SK-N-SH treated with all-trans-retinoic acid at 6 μM for 48 hours (cell line): Measurements from ENCODE around the gene DHDH.
A peak's percentile ranks its signal among the peaks of the same experiment; 100 is the strongest.
"Not testable (repeated sequence)": the region's sequence is repeated elsewhere in the genome, so short reads cannot be mapped to it uniquely, and the experiment has no call there.

ENCODE experiments used
- ATAC-seq: fragments of 200-7000 bp; cut with Tn5 transposase; 3 replicates; pipeline ENCODE4 v1.9.1; 2020; ENCODE audit warnings: mild to moderate bottlenecking, moderate library complexity
- ARNTL ChIP-seq: fragments of 450-650 bp; formaldehyde crosslinking; IDR thresholded peaks from 2 replicates; pipeline ENCODE4 v1.5.0; 2020; ENCODE audit warnings: low read depth, mild to moderate bottlenecking, moderate library complexity, borderline replicate concordance
- CREB5 ChIP-seq: fragments of 250-450 bp; sonication (Bioruptor Pico); IDR thresholded peaks from 2 replicates; pipeline ENCODE4 v1.5.1; 2020; ENCODE audit warnings: low read depth, mild to moderate bottlenecking, moderate library complexity
- CSDC2 ChIP-seq: fragments of 250-450 bp; sonication (Bioruptor Pico); IDR thresholded peaks from 2 replicates; pipeline ENCODE4 v1.5.0; 2020; ENCODE audit warnings: mild to moderate bottlenecking, moderate library complexity
- ESRRG ChIP-seq: fragments of 250-450 bp; sonication (Bioruptor Pico); IDR thresholded peaks from 2 replicates; pipeline ENCODE4 v1.6.1; 2021; ENCODE audit warnings: mild to moderate bottlenecking
- GLIS3 ChIP-seq: fragments of 250-450 bp; sonication (Bioruptor Pico); IDR thresholded peaks from 2 replicates; pipeline ENCODE4 v1.5.0; 2020; ENCODE audit warnings: mild to moderate bottlenecking, moderate library complexity
- ISL1 ChIP-seq: fragments of 250-450 bp; sonication (Bioruptor Pico); IDR thresholded peaks from 2 replicates; pipeline ENCODE4 v2.1.2; 2022; ENCODE audit warnings: mild to moderate bottlenecking, moderate library complexity
- OSR1 ChIP-seq: fragments of 250-450 bp; sonication (Bioruptor Pico); IDR thresholded peaks from 2 replicates; pipeline ENCODE4 v1.8.0; 2022; ENCODE audit warnings: moderate library complexity, mild to moderate bottlenecking, inconsistent platforms
- PATZ1 ChIP-seq: fragments of 250-450 bp; sonication (Bioruptor Pico); IDR thresholded peaks from 2 replicates; pipeline ENCODE4 v1.8.0; 2020; ENCODE audit warnings: mild to moderate bottlenecking, moderate library complexity, borderline replicate concordance
- POU6F1 ChIP-seq: fragments of 250-450 bp; sonication (Bioruptor Pico); IDR thresholded peaks from 2 replicates; pipeline ENCODE4 v1.8.0; 2021; ENCODE audit warnings: low read depth, mild to moderate bottlenecking, moderate library complexity, borderline replicate concordance
- PPARA ChIP-seq: fragments of 250-450 bp; sonication (Bioruptor Pico); IDR thresholded peaks from 2 replicates; pipeline ENCODE4 v1.5.0; 2020; ENCODE audit warnings: mild to moderate bottlenecking, borderline replicate concordance
- RARB ChIP-seq: fragments of 250-450 bp; sonication (Bioruptor Pico); IDR thresholded peaks from 2 replicates; pipeline ENCODE4 v1.8.0; 2021; ENCODE audit warnings: mild to moderate bottlenecking, moderate library complexity
- SNAI2 ChIP-seq: fragments of 250-450 bp; sonication (Bioruptor Pico); IDR thresholded peaks from 2 replicates; pipeline ENCODE4 v1.5.0; 2020; ENCODE audit warnings: mild to moderate bottlenecking, moderate library complexity
- TCF4 ChIP-seq: fragments of 250-450 bp; sonication (Bioruptor Pico); IDR thresholded peaks from 2 replicates; pipeline ENCODE4 v1.8.0; 2021; ENCODE audit warnings: mild to moderate bottlenecking, moderate library complexity, borderline replicate concordance
- TOX ChIP-seq: fragments of 250-450 bp; sonication (Bioruptor Pico); IDR thresholded peaks from 2 replicates; pipeline ENCODE4 v1.8.0; 2021; ENCODE audit warnings: mild to moderate bottlenecking, moderate library complexity, borderline replicate concordance
- TSHZ2 ChIP-seq: fragments of 250-450 bp; sonication (Bioruptor Pico); IDR thresholded peaks from 2 replicates; pipeline ENCODE4 v1.5.0; 2020; ENCODE audit warnings: mild to moderate bottlenecking, moderate library complexity
- ZC3H10 ChIP-seq: fragments of 250-450 bp; sonication (Bioruptor Pico); IDR thresholded peaks from 2 replicates; pipeline ENCODE4 v1.5.1; 2021; ENCODE audit warnings: mild to moderate bottlenecking, moderate library complexity
- ZFP3 ChIP-seq: fragments of 250-450 bp; sonication (Bioruptor Pico); IDR thresholded peaks from 2 replicates; pipeline ENCODE4 v1.5.0; 2020; ENCODE audit warnings: mild to moderate bottlenecking, moderate library complexity
- ZFP30 ChIP-seq: fragments of 450-650 bp; formaldehyde crosslinking; IDR thresholded peaks from 2 replicates; pipeline ENCODE4 v1.5.0; 2022; ENCODE audit warnings: mild to moderate bottlenecking, moderate library complexity
- ZNF565 ChIP-seq: fragments of 450-650 bp; formaldehyde crosslinking; conservative IDR thresholded peaks from 2 replicates; pipeline ENCODE4 v1.5.0; 2020; ENCODE audit warnings: low read depth, mild to moderate bottlenecking, moderate library complexity
- ZNF70 ChIP-seq: fragments of 450-650 bp; formaldehyde crosslinking; IDR thresholded peaks from 2 replicates; pipeline ENCODE4 v1.5.0; 2020; ENCODE audit warnings: mild to moderate bottlenecking, moderate library complexity
- ZNF8 ChIP-seq: fragments of 450-650 bp; formaldehyde crosslinking; IDR thresholded peaks from 2 replicates; pipeline ENCODE4 v1.5.0; 2020; ENCODE audit warnings: mild to moderate bottlenecking, moderate library complexity

DHDH gene

GRCh38 chr19:48918801-48919247 lies 14.7 kb upstream of the DHDH start:
- peak; percentile 80 for ATAC-seq
- TF ChIP-seq ZC3H10 (CRISPR knock-in tag), result no peak
- no peak for TF ChIP-seq PATZ1 (CRISPR knock-in tag)
- no peak for TF ChIP-seq ZNF565 (CRISPR knock-in tag)
- no peak for TF ChIP-seq RARB (CRISPR knock-in tag)
- TF ChIP-seq TSHZ2 (CRISPR knock-in tag), result no peak
- TF ChIP-seq CSDC2 (CRISPR knock-in tag), result no peak
- TF ChIP-seq OSR1 (CRISPR knock-in tag), result no peak
- TF ChIP-seq ZNF8 (CRISPR knock-in tag), result no peak
- no peak for TF ChIP-seq ESRRG (CRISPR knock-in tag)
- no peak for TF ChIP-seq POU6F1 (CRISPR knock-in tag)
- TF ChIP-seq SNAI2 (CRISPR knock-in tag), result no peak
- TF ChIP-seq TCF4 (CRISPR knock-in tag), result no peak
- no peak for TF ChIP-seq ZFP3 (CRISPR knock-in tag)
- TF ChIP-seq ARNTL (CRISPR knock-in tag), result no peak
- TF ChIP-seq ZFP30 (CRISPR knock-in tag), result no peak
- TF ChIP-seq ZNF70 (CRISPR knock-in tag), result no peak
- no peak for TF ChIP-seq PPARA (CRISPR knock-in tag)
- no peak for TF ChIP-seq TOX

GRCh38 chr19:48919271-48919670 lies 14.2 kb upstream of the DHDH start:
- ATAC-seq, result not testable (repeated sequence)

GRCh38 chr19:48920949-48921348 lies 12.6 kb upstream of the DHDH start:
- no peak for ATAC-seq
- TF ChIP-seq CREB5 (CRISPR knock-in tag) (no peak), RARB (CRISPR knock-in tag) (no peak), GLIS3 (no peak), POU6F1 (CRISPR knock-in tag) (no peak), ZC3H10 (CRISPR knock-in tag) (no peak), ZNF565 (CRISPR knock-in tag) (no peak), SNAI2 (CRISPR knock-in tag) (no peak), ISL1 (CRISPR knock-in tag) (no peak), PPARA (CRISPR knock-in tag) (no peak), ESRRG (CRISPR knock-in tag) (no peak), TOX (no peak), ZNF8 (CRISPR knock-in tag) (no peak), ZNF70 (CRISPR knock-in tag) (no peak)
